HCT116 (cell line): ENCODE results near the gene HIPK2.

Experiments used
- CTCF ChIP-seq, 3 experiments: fragments of 200-600 bp in 1 of 3; sonication (generic) in 1 of 3; IDR thresholded peaks in 2 of 3; conservative IDR thresholded peaks in 1 of 3; 2 replicates each; pipeline ENCODE4 v1.5.1; 2012 to 2017; ENCODE audit warnings: low read depth in 2 of 3, low read length in 2 of 3, antibody characterized with exemption in 1 of 3, borderline replicate concordance in 1 of 3, control low read depth in 1 of 3, mild to moderate bottlenecking in 1 of 3, mixed read lengths in 1 of 3, mixed run types in 1 of 3, moderate library complexity in 1 of 3; ENCODE audit not compliant: insufficient read depth in 1 of 3
- EZH2 ChIP-seq: fragments of 200-600 bp; sonication (generic); IDR thresholded peaks from 2 replicates; pipeline ENCODE4 v1.6.1; 2017; ENCODE audit warnings: antibody characterized with exemption, mixed run types
- MAX ChIP-seq: IDR thresholded peaks from 2 replicates; pipeline ENCODE4 v1.6.1; 2012
- RAD21 ChIP-seq: IDR thresholded peaks from 2 replicates; pipeline ENCODE4 v1.6.1; 2012; ENCODE audit warnings: low read depth, mild to moderate bottlenecking

GRCh38 chr7:139515266-139515665 lies 262.5 kb downstream of the HIPK2 start:
- no peak for TF ChIP-seq MAX
- no peak for TF ChIP-seq RAD21
- TF ChIP-seq CTCF (IDR thresholded peaks at IDR 0.05 in 2 of 3, conservative IDR thresholded peaks at IDR 0.05 in 1 of 3; ENCODE audit: borderline replicate concordance in 1 of 3, insufficient read depth in 1 of 3, low read depth in 2 of 3, low read length in 2 of 3) = no peak
- TF ChIP-seq EZH2 = no peak
